ENCODE measurements around the gene DPP10. TPM values are rescaled to one million over a fixed set of nuclear protein-coding genes. Genes with fewer than 3 reads are reported as not detected.

The DPP10 gene
- total RNA-seq, 1 experiment from 2014 or later, result not detected

DNA sequence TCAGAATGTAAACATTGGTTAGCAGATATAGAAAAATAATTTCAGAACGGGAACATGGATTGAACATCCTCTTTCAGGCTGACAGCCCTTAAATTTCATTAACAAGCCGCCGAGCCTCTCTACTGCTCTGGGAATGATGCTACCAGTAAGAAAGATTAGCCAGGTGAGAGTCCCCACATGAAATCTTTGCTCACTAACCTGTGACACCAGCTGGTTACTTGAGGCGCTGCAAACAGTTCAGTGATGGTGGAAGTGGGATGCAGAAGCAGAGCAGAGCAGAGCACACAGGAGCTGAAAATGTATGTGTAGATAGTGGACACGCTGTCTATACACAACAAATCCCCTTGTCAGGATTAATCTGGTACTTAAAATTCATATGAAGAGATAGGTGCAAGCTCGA lies 721.1 kb downstream of the DPP10 start:
- CTCF ChIA-PET, result no interaction called here
- Mint-ChIP-seq H3K27ac (ENCODE audit: unreplicated experiment) (no peak overlapping the region), H3K36me3 (ENCODE audit: insufficient read depth, unreplicated experiment) (no peaks in the 10 kb centered on the region), H3K9me3 (ENCODE audit: low read depth, unreplicated experiment) (no peaks in the 10 kb centered on the region), H3K27me3 (ENCODE audit: unreplicated experiment) (peaks cover 29% of the 10 kb centered on the region), H3K4me1 (ENCODE audit: low read depth, unreplicated experiment) (no peaks in the 10 kb centered on the region), H3K4me3 (ENCODE audit: low read depth, unreplicated experiment) (no peak overlapping the region)
- intact Hi-C loops (cut with micrococcal nuclease; ENCODE audit: unreplicated experiment), result no loop called here
- TF ChIP-seq, protein P1, sequence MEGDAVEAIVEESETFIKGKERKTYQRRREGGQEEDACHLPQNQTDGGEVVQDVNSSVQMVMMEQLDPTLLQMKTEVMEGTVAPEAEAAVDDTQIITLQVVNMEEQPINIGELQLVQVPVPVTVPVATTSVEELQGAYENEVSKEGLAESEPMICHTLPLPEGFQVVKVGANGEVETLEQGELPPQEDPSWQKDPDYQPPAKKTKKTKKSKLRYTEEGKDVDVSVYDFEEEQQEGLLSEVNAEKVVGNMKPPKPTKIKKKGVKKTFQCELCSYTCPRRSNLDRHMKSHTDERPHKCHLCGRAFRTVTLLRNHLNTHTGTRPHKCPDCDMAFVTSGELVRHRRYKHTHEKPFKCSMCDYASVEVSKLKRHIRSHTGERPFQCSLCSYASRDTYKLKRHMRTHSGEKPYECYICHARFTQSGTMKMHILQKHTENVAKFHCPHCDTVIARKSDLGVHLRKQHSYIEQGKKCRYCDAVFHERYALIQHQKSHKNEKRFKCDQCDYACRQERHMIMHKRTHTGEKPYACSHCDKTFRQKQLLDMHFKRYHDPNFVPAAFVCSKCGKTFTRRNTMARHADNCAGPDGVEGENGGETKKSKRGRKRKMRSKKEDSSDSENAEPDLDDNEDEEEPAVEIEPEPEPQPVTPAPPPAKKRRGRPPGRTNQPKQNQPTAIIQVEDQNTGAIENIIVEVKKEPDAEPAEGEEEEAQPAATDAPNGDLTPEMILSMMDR (IDR thresholded peaks at IDR 0.05; ENCODE audit: unreplicated experiment), result no peak
- no TSS peak for BruUV-seq (replicated peaks)
- DNase-seq, result no peak

DNA sequence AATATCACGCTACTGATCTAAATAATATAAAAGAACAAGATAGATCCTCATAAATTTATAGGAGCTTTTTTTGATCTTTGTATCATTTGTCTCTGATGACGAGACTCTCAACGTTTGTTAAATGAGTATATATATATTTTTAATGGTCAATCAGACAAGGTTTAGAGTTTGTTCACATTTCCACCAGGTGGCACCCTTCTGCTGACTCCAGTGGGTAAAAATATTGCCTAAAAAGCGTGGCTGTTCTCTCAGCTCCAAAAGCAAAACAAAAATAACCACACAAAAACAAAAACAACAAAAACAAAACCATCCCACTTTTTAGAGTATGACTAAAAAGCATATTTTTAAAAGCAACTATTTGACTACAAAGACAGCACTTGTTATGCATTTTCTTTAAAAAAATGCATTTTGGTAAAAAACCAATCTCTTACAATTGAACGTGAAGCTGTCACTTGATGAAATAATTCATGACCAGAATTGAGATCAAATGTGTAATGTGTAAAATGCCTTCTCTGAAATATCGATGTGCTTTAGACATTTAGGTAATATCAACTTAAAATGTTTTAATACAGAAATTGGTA lies 723.2 kb downstream of the DPP10 start:
- Mint-ChIP-seq H3K9me3 (ENCODE audit: low read depth, unreplicated experiment) (no peaks in the 10 kb centered on the region), H3K4me3 (ENCODE audit: low read depth, unreplicated experiment) (no peak overlapping the region), H3K36me3 (ENCODE audit: insufficient read depth, unreplicated experiment) (no peaks in the 10 kb centered on the region), H3K4me1 (ENCODE audit: low read depth, unreplicated experiment) (no peaks in the 10 kb centered on the region), H3K27ac (ENCODE audit: unreplicated experiment) (no peak overlapping the region), H3K27me3 (ENCODE audit: unreplicated experiment) (peaks cover 24% of the 10 kb centered on the region)
- CTCF ChIA-PET, result no interaction called here
- intact Hi-C loops (cut with micrococcal nuclease; ENCODE audit: unreplicated experiment), result no loop called here
- DNase-seq, result peak; percentile 38
- TF ChIP-seq, protein P1 (IDR thresholded peaks at IDR 0.05; ENCODE audit: unreplicated experiment), result no peak
- BruUV-seq (replicated peaks), result no TSS peak

DNA sequence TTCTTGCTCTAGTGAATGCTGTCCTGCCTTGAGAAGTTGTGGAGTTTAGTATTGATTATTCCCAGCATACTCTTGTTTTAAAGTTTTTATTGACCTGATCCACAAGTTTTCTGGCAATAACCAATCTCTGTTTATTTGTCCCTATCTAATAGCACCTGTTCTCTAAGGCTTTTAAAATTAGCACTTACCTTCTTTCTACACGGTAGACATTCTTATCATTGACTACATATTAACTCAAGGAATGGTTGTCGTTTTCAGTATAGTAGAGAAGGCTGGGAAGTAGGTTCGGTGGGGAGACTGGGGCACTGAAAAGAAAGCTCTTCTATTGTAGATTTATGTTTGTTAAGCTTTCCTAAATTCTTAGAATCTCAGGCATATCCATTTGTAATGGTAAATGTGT lies 726.0 kb downstream of the DPP10 start:
- Mint-ChIP-seq H3K27me3 (ENCODE audit: unreplicated experiment) (peaks cover 4% of the 10 kb centered on the region), H3K27ac (ENCODE audit: unreplicated experiment) (no peak overlapping the region), H3K9me3 (ENCODE audit: low read depth, unreplicated experiment) (no peaks in the 10 kb centered on the region), H3K36me3 (ENCODE audit: insufficient read depth, unreplicated experiment) (no peaks in the 10 kb centered on the region), H3K4me1 (ENCODE audit: low read depth, unreplicated experiment) (no peaks in the 10 kb centered on the region), H3K4me3 (ENCODE audit: low read depth, unreplicated experiment) (no peak overlapping the region)
- BruUV-seq (replicated peaks), result no TSS peak
- no peak for DNase-seq
- CTCF ChIA-PET, result no interaction called here
- intact Hi-C loops (cut with micrococcal nuclease; ENCODE audit: unreplicated experiment), result no loop called here
- TF ChIP-seq, protein P1 (IDR thresholded peaks at IDR 0.05; ENCODE audit: unreplicated experiment), result no peak

DNA sequence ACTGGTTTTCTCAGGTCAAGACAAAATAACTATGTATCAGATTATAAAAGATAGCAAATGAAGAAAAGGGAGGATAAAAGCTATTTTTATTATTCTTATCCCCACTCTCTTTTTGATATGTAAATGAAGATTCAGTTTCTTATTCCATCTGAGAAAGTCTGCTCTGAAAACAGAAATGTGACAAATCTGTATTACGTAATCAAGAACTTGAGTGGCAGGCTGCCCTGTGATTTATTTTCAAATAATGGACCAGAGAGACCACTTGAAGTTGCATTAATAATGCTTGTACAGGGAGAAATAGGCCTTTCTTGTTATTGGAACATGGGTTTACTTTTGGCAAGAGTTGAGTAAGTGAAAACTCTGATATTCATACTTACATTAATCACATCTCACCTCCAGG lies 727.4 kb downstream of the DPP10 start:
- TF ChIP-seq, protein P1 (IDR thresholded peaks at IDR 0.05; ENCODE audit: unreplicated experiment), result no peak
- Mint-ChIP-seq H3K4me3 (ENCODE audit: low read depth, unreplicated experiment) (no peak overlapping the region), H3K4me1 (ENCODE audit: low read depth, unreplicated experiment) (no peaks in the 10 kb centered on the region), H3K27ac (ENCODE audit: unreplicated experiment) (no peak overlapping the region), H3K36me3 (ENCODE audit: insufficient read depth, unreplicated experiment) (no peaks in the 10 kb centered on the region), H3K9me3 (ENCODE audit: low read depth, unreplicated experiment) (no peaks in the 10 kb centered on the region), H3K27me3 (ENCODE audit: unreplicated experiment) (no peaks in the 10 kb centered on the region)
- DNase-seq, result no peak
- intact Hi-C loops (cut with micrococcal nuclease; ENCODE audit: unreplicated experiment), result no loop called here
- CTCF ChIA-PET, result no interaction called here
- BruUV-seq (replicated peaks), result no TSS peak
